Mesenchymal stem cell (in vitro differentiated cells and primary cell): ENCODE results near the gene ABHD12B.

Source experiments
- DNase-seq: peaks from one replicate; pipeline ENCODE4 v3.0.0-alpha.2; 2013
- H2AFZ ChIP-seq: one replicate; pipeline ENCODE4 v1.6.1; 2013; ENCODE audit warnings: low read depth, mild to moderate bottlenecking, control low read depth, inconsistent platforms, low read length, moderate library complexity
- H2AK5ac ChIP-seq: 2 replicates; pipeline ENCODE4 v1.6.1; 2013; ENCODE audit warnings: low read length, moderate library complexity, mild to moderate bottlenecking, inconsistent platforms; ENCODE audit not compliant: severe bottlenecking
- H2BK120ac ChIP-seq: one replicate; pipeline ENCODE4 v1.6.1; 2013; ENCODE audit warnings: low read depth, mild to moderate bottlenecking, inconsistent platforms, low read length, moderate library complexity
- H2BK12ac ChIP-seq, 2 experiments: one replicate each; pipeline ENCODE4 v1.6.1; 2013; ENCODE audit warnings: inconsistent platforms in 2 of 2, low read length in 2 of 2, mild to moderate bottlenecking in 2 of 2, moderate library complexity in 2 of 2, control low read depth in 1 of 2
- H2BK15ac ChIP-seq: one replicate; pipeline ENCODE4 v1.6.1; 2013; ENCODE audit warnings: mild to moderate bottlenecking, low read depth, inconsistent platforms; ENCODE audit not compliant: poor library complexity, severe bottlenecking
- H2BK5ac ChIP-seq: 2 replicates; pipeline ENCODE4 v1.6.1; 2013; ENCODE audit warnings: low read depth, mild to moderate bottlenecking, low read length, control low read depth, inconsistent platforms; ENCODE audit not compliant: poor library complexity, severe bottlenecking
- H3K14ac ChIP-seq, 2 experiments: one replicate each; pipeline ENCODE4 v1.6.1; 2013; ENCODE audit warnings: inconsistent platforms in 2 of 2, low read length in 2 of 2, control low read depth in 1 of 2, mild to moderate bottlenecking in 1 of 2, moderate library complexity in 1 of 2
- H3K18ac ChIP-seq, 2 experiments: one replicate each; pipeline ENCODE4 v1.6.1; 2013; ENCODE audit warnings: inconsistent platforms in 2 of 2, low read length in 2 of 2, control low read depth in 1 of 2, low read depth in 1 of 2, mild to moderate bottlenecking in 1 of 2
- H3K23ac ChIP-seq, 2 experiments: one replicate each; pipeline ENCODE4 v1.6.1; 2013; ENCODE audit warnings: inconsistent platforms in 2 of 2, low read length in 2 of 2, mild to moderate bottlenecking in 2 of 2, moderate library complexity in 2 of 2, control low read depth in 1 of 2
- H3K27ac ChIP-seq: 2 replicates; pipeline ENCODE4 v1.5.1; 2013; ENCODE audit warnings: mild to moderate bottlenecking, moderate library complexity, low read length, control low read depth, inconsistent platforms; ENCODE audit not compliant: poor library complexity, severe bottlenecking
- H3K27me3 ChIP-seq, 2 experiments: 2 replicates each; pipeline versions ENCODE4 v1.6.1 to v1.7.0; 2013; ENCODE audit warnings: low read length in 2 of 2, mild to moderate bottlenecking in 2 of 2, moderate library complexity in 2 of 2, control low read depth in 1 of 2, inconsistent platforms in 1 of 2; ENCODE audit not compliant: control insufficient read depth in 1 of 2, insufficient read depth in 1 of 2
- H3K36me3 ChIP-seq, 2 experiments: 2 replicates each; pipeline versions ENCODE4 v1.6.1 to v1.7.0; 2013; ENCODE audit warnings: low read length in 2 of 2, control low read depth in 1 of 2, inconsistent platforms in 1 of 2, low read depth in 1 of 2, mild to moderate bottlenecking in 1 of 2; ENCODE audit not compliant: insufficient read depth in 2 of 2, control insufficient read depth in 1 of 2
- H3K4ac ChIP-seq, 2 experiments: one replicate each; pipeline ENCODE4 v1.6.1; 2013; ENCODE audit warnings: inconsistent platforms in 2 of 2, low read length in 2 of 2, mild to moderate bottlenecking in 2 of 2, moderate library complexity in 2 of 2, control low read depth in 1 of 2, low read depth in 1 of 2
- H3K4me1 ChIP-seq: 2 replicates; pipeline ENCODE4 v1.6.1; 2013; ENCODE audit warnings: low read depth, low read length, control low read depth; ENCODE audit not compliant: control insufficient read depth, insufficient read depth
- H3K4me2 ChIP-seq: 2 replicates; pipeline ENCODE4 v1.6.1; 2013; ENCODE audit warnings: low read length, mild to moderate bottlenecking, inconsistent platforms; ENCODE audit not compliant: poor library complexity, severe bottlenecking
- H3K4me3 ChIP-seq, 2 experiments: 2 replicates each; pipeline versions ENCODE4 v1.5.1 to v1.7.0; 2013; ENCODE audit warnings: low read length in 2 of 2, mild to moderate bottlenecking in 2 of 2, control low read depth in 1 of 2, low read depth in 1 of 2; ENCODE audit not compliant: insufficient read depth in 1 of 2
- H3K79me1 ChIP-seq: replicated peaks from 2 replicates; pipeline ENCODE4 v1.6.1; 2013; ENCODE audit warnings: mild to moderate bottlenecking, control low read depth, low read length, inconsistent platforms; ENCODE audit not compliant: poor library complexity, severe bottlenecking
- H3K9ac ChIP-seq: 2 replicates; pipeline ENCODE4 v1.7.0; 2013; ENCODE audit warnings: mild to moderate bottlenecking, low read length, moderate library complexity
- H3K9me3 ChIP-seq: 2 replicates; pipeline ENCODE4 v1.7.0; 2013; ENCODE audit warnings: mild to moderate bottlenecking, low read length; ENCODE audit not compliant: control insufficient read depth
- H4K8ac ChIP-seq: one replicate; pipeline ENCODE4 v1.6.1; 2013; ENCODE audit warnings: inconsistent platforms, mild to moderate bottlenecking, low read length, moderate library complexity
- H4K91ac ChIP-seq: one replicate; pipeline ENCODE4 v1.6.1; 2013; ENCODE audit warnings: mild to moderate bottlenecking, low read length, inconsistent platforms
- WGBS: methylation state at CpG from one replicate; pipeline ENCODE4 v1.1.7; 2013; ENCODE audit warnings: mixed read lengths; 5-methylcytosine and 5-hydroxymethylcytosine counted together

The ABHD12B gene

GRCh38 chr14:50924236-50924635 is 52.4 kb downstream of the ABHD12B start:
- Histone ChIP-seq H2AFZ (no peak overlapping the region), H4K8ac (no peak overlapping the region), H3K27ac (no peak overlapping the region), H3K4me2 (no peak overlapping the region), H3K27me3 (no peaks in the 10 kb centered on the region), H4K91ac (no peak overlapping the region), H3K18ac (no peak overlapping the region), H3K4ac (no peak overlapping the region), H3K23ac (no peak overlapping the region), H2BK15ac (no peak overlapping the region), H3K14ac (no peak overlapping the region), H2BK5ac (no peak overlapping the region), H3K36me3 (peaks cover 15 to 36% of the 10 kb centered on the region in 2 experiments), H2BK120ac (no peak overlapping the region), H2AK5ac (no peak overlapping the region), H3K9me3 (no peaks in the 10 kb centered on the region), H3K4me3 (no peak overlapping the region), H3K9ac (no peak overlapping the region), H2BK12ac (no peak overlapping the region), H3K79me1 (peaks cover 2% of the 10 kb centered on the region), H3K4me1 (peaks cover 4% of the 10 kb centered on the region)
- DNase-seq = no peak
- WGBS = 54% methylated on average over 5 of the region's 6 CpGs

DNA sequence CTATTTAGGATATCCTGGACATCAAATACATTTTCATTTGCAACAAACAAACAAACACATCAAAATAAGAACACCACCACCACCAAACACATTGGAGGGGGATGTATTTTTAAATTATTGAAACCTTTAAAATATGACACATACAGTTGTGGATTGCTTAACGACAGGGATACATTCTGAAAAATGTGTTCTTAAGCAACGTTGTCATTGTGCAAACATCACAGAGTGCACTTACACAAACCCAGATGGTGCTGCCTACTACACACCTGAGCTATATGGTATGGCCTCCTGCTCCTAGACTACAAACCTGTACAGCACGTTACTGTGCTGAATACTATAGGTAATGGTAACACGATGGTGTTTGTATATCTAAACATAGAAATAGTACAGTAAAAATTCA is 53.0 kb downstream of the ABHD12B start:
- peaks cover 4% of the 10 kb centered on the region for H3K4me1 ChIP-seq
- H3K27me3 ChIP-seq = no peaks in the 10 kb centered on the region
- H4K8ac ChIP-seq = no peak overlapping the region
- no peak overlapping the region for H3K18ac ChIP-seq
- H3K23ac ChIP-seq = no peak overlapping the region
- H3K4ac ChIP-seq = no peak overlapping the region
- DNase-seq = no peak
- H2BK15ac ChIP-seq = no peak overlapping the region
- no peak overlapping the region for H4K91ac ChIP-seq
- 93% methylated on average over 2 of the region's 4 CpGs for WGBS
- H3K4me2 ChIP-seq = no peak overlapping the region
- H3K79me1 ChIP-seq = peaks cover 2% of the 10 kb centered on the region
- H3K14ac ChIP-seq = no peak overlapping the region
- no peak overlapping the region for H3K27ac ChIP-seq
- no peaks in the 10 kb centered on the region for H3K9me3 ChIP-seq
- no peak overlapping the region for H3K9ac ChIP-seq
- H3K4me3 ChIP-seq = no peak overlapping the region
- peaks cover 15 to 39% of the 10 kb centered on the region in 2 experiments for H3K36me3 ChIP-seq
- no peak overlapping the region for H2AFZ ChIP-seq
- no peak overlapping the region for H2AK5ac ChIP-seq
- H2BK12ac ChIP-seq = no peak overlapping the region
- no peak overlapping the region for H2BK120ac ChIP-seq
- no peak overlapping the region for H2BK5ac ChIP-seq

DNA sequence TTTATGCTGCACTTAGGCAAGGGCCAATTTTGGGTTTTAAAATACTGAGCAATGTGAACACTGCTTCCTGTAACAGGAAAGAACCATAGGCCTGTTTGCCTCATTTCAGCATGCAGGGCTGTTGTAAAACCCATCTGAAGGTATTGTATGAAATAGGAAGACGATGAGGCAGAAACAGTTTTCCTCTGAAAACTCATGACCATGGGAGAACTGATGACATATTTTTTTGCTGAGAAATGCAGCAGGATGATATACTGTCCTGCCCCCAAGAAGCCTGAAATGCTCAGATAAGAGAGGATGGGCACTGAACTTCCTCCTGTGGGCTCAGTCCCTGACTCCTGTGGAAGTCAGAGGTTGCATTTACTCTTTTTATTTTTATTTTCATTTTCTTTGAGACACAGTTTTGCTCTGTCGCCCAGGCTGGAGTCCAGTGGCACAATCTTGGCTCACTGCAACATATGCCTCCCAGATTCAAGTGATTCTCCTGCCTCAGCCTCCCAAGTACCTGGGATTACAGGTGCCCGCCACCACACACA is 55.1 kb downstream of the ABHD12B start:
- Histone ChIP-seq H3K9me3 (no peaks in the 10 kb centered on the region), H3K23ac (no peak overlapping the region), H3K14ac (no peak overlapping the region), H3K79me1 (peaks cover 2% of the 10 kb centered on the region), H2BK15ac (no peak overlapping the region), H3K4me3 (no peak overlapping the region), H2BK12ac (no peak overlapping the region), H2BK5ac (no peak overlapping the region), H3K36me3 (peaks cover 19 to 57% of the 10 kb centered on the region in 2 experiments), H4K8ac (no peak overlapping the region), H4K91ac (no peak overlapping the region), H2AK5ac (no peak overlapping the region), H3K9ac (no peak overlapping the region), H3K27me3 (no peaks in the 10 kb centered on the region), H2AFZ (no peak overlapping the region), H3K4ac (no peak overlapping the region), H2BK120ac (no peak overlapping the region), H3K18ac (no peak overlapping the region), H3K4me2 (no peak overlapping the region), H3K4me1 (peaks cover 2% of the 10 kb centered on the region), H3K27ac (no peak overlapping the region)
- no peak for DNase-seq
- WGBS = 76% methylated on average over 3 of the region's 3 CpGs

- Histone ChIP-seq H4K8ac (no peak overlapping the region), H2BK120ac (no peak overlapping the region), H2AFZ (no peak overlapping the region), H3K4me3 (no peak overlapping the region), H2BK15ac (no peak overlapping the region), H3K27ac (no peak overlapping the region), H2BK12ac (no peak overlapping the region), H3K4me1 (peaks cover 4% of the 10 kb centered on the region), H2BK5ac (no peak overlapping the region), H3K27me3 (no peaks in the 10 kb centered on the region), H3K36me3 (peaks cover 13 to 58% of the 10 kb centered on the region in 2 experiments), H3K14ac (no peak overlapping the region), H3K18ac (no peak overlapping the region), H3K23ac (no peak overlapping the region), H4K91ac (no peak overlapping the region), H3K9me3 (no peaks in the 10 kb centered on the region), H3K9ac (no peak overlapping the region), H3K79me1 (peaks cover 2% of the 10 kb centered on the region), H2AK5ac (no peak overlapping the region), H3K4ac (no peak overlapping the region), H3K4me2 (no peak overlapping the region)
- DNase-seq = peak; percentile 41
- 88% methylated on average over 6 of the region's 6 CpGs for WGBS
These were observed 56.3 kb downstream of the ABHD12B start for GRCh38 chr14:50928002-50928635.
